ENCODE measurements around the gene KCNT2.

The KCNT2 gene

DNA sequence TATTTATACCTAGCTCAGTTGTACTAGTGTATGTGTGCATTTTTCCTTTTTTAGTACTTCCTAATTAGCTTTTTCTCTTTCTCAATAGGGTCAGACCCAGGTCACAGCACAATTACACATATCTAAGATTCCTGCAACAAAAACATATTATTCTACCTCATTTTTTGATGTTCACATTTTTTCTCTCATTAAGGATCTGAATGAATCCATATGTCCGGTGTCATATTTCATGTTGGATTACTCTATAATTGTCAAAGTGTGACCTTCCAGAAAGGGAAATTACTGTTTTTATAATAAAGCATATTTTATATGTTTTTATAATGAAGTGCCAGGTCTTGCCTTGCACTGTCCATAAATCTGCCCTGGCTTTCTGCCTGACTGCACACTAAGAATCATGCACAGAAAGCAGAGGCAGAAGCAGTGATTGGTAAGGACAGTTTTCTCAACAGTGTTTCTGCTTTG lies 143.7 kb downstream of the KCNT2 start:
- H3K36me3 Mint-ChIP-seq (ENCODE audit: low read depth), result no peaks in the 10 kb centered on the region
- H3K27me3 Mint-ChIP-seq (ENCODE audit: low read depth), result no peaks in the 10 kb centered on the region
- no peaks in the 10 kb centered on the region for H3K9me3 Mint-ChIP-seq
- no peaks in the 10 kb centered on the region for H3K4me1 Mint-ChIP-seq (ENCODE audit: low read depth)
- no peak overlapping the region for H3K4me3 Mint-ChIP-seq
- H3K27ac Mint-ChIP-seq, result no peak overlapping the region

DNA sequence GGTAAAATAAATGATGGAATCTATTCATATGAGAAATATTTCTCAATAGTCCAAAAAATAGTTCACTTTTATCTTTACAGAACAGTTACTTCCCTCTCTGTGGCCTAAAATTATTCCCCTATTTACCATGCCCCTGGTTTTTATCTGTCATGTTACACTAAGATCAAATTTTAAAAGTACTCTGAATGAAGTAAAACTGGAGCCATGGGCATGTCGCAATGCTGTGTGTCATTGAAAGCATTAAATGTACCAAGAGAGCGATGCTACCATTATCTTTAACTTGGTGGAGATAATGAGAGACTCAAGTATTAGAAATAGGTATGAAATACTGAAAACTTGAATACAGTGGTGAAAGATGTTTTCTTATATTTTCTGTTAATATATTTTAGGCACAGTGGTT lies 146.2 kb downstream of the KCNT2 start:
- H3K4me3 Mint-ChIP-seq, result no peak overlapping the region

DNA sequence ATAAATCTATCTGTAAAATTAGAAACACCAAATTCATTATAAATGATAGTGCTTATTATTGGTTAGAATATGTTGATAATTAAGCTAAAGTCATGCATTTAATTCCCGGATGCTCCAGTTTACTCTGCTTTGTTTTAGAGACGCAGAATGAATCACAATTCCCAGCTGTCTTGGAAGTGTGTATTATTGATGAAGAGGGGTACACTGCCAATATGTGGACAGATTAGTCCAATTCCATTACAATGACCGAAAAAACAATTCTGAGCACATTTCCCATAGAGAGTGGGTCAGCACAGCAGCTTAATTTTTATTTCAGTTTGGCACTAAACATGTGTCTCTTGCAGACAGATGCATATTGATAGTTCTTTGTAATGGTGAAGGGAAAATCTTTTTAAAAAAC lies 146.7 kb downstream of the KCNT2 start:
- no peak overlapping the region for H3K27ac Mint-ChIP-seq
- H3K4me1 Mint-ChIP-seq (ENCODE audit: low read depth), result no peaks in the 10 kb centered on the region
- no peaks in the 10 kb centered on the region for H3K36me3 Mint-ChIP-seq (ENCODE audit: low read depth)
- no peaks in the 10 kb centered on the region for H3K9me3 Mint-ChIP-seq
- H3K27me3 Mint-ChIP-seq (ENCODE audit: low read depth), result no peaks in the 10 kb centered on the region
- H3K4me3 Mint-ChIP-seq, result no peak overlapping the region

More for the DNA sequence above, 146.2 kb downstream of the KCNT2 start:
- Mint-ChIP-seq H3K27me3 (ENCODE audit: low read depth) (no peaks in the 10 kb centered on the region), H3K4me1 (ENCODE audit: low read depth) (no peaks in the 10 kb centered on the region), H3K27ac (no peak overlapping the region), H3K9me3 (no peaks in the 10 kb centered on the region), H3K36me3 (ENCODE audit: low read depth) (no peaks in the 10 kb centered on the region)

DNA sequence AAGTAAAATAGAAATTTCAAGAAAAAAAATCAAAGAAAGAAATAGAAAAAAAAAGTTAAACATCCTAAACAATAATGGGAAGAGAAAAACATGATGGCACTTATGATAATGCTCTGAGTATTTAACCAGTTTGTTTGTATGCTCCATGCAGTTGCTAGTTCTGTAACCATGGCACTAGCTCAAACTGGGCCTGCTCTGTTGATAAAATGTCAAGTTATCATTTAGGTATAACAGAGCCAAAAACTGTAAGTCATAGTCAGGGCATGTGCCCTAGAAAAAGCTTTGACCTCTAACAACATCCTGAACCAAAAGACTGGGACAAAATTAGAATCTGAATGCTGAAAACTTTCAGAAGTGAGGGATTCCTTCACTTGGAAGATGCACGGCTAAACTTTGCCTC lies 148.9 kb downstream of the KCNT2 start:
- no peak overlapping the region for H3K4me3 Mint-ChIP-seq
- no peaks in the 10 kb centered on the region for H3K4me1 Mint-ChIP-seq (ENCODE audit: low read depth)
- H3K9me3 Mint-ChIP-seq, result no peaks in the 10 kb centered on the region
- no peaks in the 10 kb centered on the region for H3K36me3 Mint-ChIP-seq (ENCODE audit: low read depth)
- H3K27me3 Mint-ChIP-seq (ENCODE audit: low read depth), result no peaks in the 10 kb centered on the region
- H3K27ac Mint-ChIP-seq, result no peak overlapping the region

DNA sequence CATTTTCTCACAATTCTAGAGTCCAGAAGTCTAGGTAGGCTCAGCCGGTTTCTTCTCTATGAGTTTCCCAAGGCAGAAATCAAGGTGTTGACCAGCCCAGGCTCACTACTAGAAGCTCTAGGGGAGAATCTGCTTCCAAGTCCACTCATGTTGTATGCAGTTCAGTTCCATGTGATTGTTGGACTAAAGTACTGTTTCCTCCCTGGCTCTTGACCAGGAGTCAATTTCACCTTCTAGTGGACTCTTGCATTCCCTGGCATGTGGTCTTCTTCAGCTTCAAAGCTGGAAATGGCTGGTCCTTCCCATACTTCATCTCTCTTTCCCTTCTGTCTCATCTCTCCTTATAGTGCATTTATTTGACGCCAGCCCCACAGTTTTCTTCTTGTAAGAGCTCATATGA lies 153.4 kb downstream of the KCNT2 start:
- no peak overlapping the region for H3K4me3 Mint-ChIP-seq

DNA sequence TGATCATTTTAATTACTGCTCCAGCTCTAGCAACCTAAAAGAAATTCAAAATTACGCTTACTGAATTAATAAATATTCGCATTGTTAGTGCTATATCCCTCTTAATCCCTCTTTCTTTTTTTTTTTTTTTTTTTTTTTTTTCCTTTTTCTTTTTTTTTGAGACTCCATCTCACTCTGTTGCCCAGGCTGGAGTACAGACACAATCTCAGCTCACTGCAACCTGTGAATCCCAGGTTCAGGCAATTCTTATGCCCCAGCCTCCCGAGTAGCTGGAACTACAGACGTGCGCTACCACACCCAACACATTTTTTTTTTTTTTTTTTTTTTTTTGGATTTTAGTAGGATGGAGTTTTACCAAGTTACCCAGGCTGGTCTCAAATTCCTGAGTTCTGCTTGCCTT lies 157.1 kb downstream of the KCNT2 start:
- H3K4me3 Mint-ChIP-seq, result no peak overlapping the region
- H3K36me3 Mint-ChIP-seq (ENCODE audit: low read depth), result no peaks in the 10 kb centered on the region

More for the DNA sequence above, 153.4 kb downstream of the KCNT2 start:
- Mint-ChIP-seq H3K27me3 (ENCODE audit: low read depth) (no peaks in the 10 kb centered on the region), H3K9me3 (no peaks in the 10 kb centered on the region), H3K4me1 (ENCODE audit: low read depth) (no peaks in the 10 kb centered on the region), H3K36me3 (ENCODE audit: low read depth) (no peaks in the 10 kb centered on the region), H3K27ac (no peak overlapping the region)

DNA sequence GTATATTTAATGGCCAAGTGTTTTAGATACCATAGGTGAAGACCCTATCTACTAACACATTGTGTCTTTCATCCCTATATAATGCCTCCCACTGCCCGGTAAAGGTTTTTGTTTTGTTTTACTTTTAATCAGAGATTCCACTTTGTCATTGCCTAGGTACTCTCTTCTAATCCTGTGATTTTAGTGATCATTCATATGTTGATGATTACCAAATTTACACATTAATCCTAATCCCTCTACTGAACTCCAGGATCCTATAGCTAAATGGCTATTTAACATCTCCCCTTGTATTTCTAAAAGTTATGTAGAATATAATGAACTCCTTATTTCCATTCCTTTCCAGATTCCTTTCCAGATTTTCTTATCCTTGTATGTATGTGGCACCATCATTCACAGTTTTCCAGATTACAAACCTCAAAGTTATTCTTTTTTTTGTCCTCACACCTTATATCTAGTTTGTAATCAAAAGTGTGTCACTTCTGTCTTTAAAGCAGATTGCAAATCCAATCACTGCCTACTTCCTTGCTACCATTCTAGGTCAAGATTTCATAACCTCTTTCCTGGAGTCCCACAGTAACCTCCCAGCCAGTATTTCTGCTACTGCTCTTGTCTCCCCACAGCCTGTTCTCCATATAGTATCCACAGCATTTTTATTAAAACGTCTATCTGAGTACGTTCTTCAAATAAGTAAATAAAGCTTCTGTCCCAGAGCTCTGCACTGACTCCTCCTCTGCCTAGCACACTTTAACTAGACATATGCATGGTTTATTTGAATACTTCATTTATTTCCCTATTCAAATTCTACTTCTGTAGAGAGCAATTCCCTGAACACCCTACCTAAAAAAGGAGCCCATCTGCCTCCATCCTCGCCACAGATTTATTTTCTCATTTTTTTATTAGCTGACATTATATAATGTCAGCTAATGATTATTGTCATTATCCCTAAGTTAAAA lies 157.8 kb downstream of the KCNT2 start:
- H3K4me1 Mint-ChIP-seq (ENCODE audit: low read depth), result no peaks in the 10 kb centered on the region
- H3K4me3 Mint-ChIP-seq, result no peak overlapping the region
- H3K36me3 Mint-ChIP-seq (ENCODE audit: low read depth), result no peaks in the 10 kb centered on the region
- no peak overlapping the region for H3K27ac Mint-ChIP-seq
- no peaks in the 10 kb centered on the region for H3K9me3 Mint-ChIP-seq
- H3K27me3 Mint-ChIP-seq (ENCODE audit: low read depth), result no peaks in the 10 kb centered on the region

More for the DNA sequence above, 157.1 kb downstream of the KCNT2 start:
- Mint-ChIP-seq H3K4me1 (ENCODE audit: low read depth) (no peaks in the 10 kb centered on the region), H3K9me3 (no peaks in the 10 kb centered on the region), H3K27ac (no peak overlapping the region), H3K27me3 (ENCODE audit: low read depth) (no peaks in the 10 kb centered on the region)

DNA sequence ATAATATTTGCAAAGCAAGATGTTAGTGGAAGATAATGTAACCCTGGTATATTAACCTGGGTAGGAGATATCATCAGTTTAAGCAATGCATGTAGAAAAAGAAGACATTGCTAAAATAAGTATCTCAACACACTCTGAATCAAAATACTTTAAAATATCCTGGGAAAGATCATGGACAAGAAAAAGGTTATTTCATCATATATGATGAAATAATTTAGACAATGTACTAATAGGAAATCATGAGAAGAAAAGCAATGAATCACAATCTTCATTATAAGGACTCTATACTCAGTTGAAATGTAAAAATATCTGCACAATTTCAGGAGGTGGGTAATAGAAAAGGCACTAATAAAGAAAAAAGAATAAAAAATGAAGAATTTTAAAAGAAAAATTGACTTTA lies 158.8 kb downstream of the KCNT2 start:
- no peak overlapping the region for H3K4me3 Mint-ChIP-seq
- no peaks in the 10 kb centered on the region for H3K4me1 Mint-ChIP-seq (ENCODE audit: low read depth)
- no peak overlapping the region for H3K27ac Mint-ChIP-seq
- H3K27me3 Mint-ChIP-seq (ENCODE audit: low read depth), result no peaks in the 10 kb centered on the region
- H3K9me3 Mint-ChIP-seq, result no peaks in the 10 kb centered on the region
- no peaks in the 10 kb centered on the region for H3K36me3 Mint-ChIP-seq (ENCODE audit: low read depth)

DNA sequence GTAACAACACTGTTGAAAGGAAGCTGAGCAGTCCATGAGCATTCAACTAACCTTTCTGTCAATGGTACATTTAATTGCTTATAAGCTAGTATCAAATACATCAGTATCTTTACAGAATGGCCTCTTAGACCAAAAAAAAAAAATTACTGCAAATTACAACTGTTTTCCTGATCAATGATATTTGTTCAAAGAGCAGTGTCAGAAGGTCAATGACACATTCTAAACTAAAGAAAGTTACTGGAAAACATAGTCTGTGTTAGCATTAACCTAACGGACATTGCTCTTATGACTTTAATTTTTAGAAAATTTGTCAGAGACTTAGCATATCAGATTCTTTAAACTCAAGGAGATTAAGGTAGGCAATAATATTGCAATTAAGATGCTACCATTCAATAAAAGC lies 162.5 kb downstream of the KCNT2 start:
- H3K4me3 Mint-ChIP-seq, result no peak overlapping the region
- H3K27me3 Mint-ChIP-seq (ENCODE audit: low read depth), result no peaks in the 10 kb centered on the region
- no peaks in the 10 kb centered on the region for H3K9me3 Mint-ChIP-seq
- H3K27ac Mint-ChIP-seq, result no peak overlapping the region
- no peaks in the 10 kb centered on the region for H3K36me3 Mint-ChIP-seq (ENCODE audit: low read depth)
- H3K4me1 Mint-ChIP-seq (ENCODE audit: low read depth), result no peaks in the 10 kb centered on the region

DNA sequence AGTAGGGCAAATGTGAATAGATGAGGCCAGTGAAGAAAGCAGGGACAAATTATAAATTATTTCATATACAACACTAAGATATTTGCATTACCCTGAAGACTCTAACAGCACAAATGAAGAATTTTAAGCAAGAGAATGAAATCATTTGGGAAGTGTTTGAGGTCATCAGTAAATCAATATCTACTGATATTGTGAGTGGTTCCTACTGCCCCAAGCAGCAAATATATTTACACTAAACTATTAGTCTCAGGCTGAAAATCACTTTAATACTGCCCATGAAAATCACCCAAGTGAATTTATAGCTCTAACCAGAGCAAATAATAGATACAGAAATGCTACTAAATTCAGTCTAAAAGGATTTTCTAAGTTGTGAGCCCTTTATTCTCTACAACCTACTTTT lies 163.6 kb downstream of the KCNT2 start:
- Mint-ChIP-seq H3K36me3 (ENCODE audit: low read depth) (no peaks in the 10 kb centered on the region), H3K4me1 (ENCODE audit: low read depth) (no peaks in the 10 kb centered on the region), H3K27me3 (ENCODE audit: low read depth) (no peaks in the 10 kb centered on the region), H3K9me3 (no peaks in the 10 kb centered on the region), H3K27ac (no peak overlapping the region), H3K4me3 (no peak overlapping the region)

DNA sequence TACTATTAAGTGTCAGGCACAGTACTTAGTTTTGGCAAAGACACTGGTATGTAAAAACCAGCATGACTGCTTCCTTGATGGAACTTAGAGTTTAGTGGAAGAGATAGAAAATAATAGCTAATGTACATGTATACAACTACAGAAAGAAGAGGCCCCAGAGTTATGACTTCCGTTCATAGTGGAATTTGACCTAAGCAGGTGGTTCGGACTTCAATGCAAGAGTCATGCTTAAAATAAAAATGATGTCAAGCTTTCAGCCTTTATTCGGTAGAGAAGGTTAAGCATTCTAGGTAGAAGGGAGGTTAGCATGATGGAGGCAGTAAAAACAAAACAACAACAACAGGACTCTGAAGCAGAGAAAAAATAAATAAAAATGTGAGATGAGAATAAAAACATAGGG lies 165.9 kb downstream of the KCNT2 start:
- no peak overlapping the region for H3K27ac Mint-ChIP-seq
- no peaks in the 10 kb centered on the region for H3K4me1 Mint-ChIP-seq (ENCODE audit: low read depth)
- no peaks in the 10 kb centered on the region for H3K9me3 Mint-ChIP-seq
- H3K4me3 Mint-ChIP-seq, result no peak overlapping the region
- H3K36me3 Mint-ChIP-seq (ENCODE audit: low read depth), result no peaks in the 10 kb centered on the region
- no peaks in the 10 kb centered on the region for H3K27me3 Mint-ChIP-seq (ENCODE audit: low read depth)

DNA sequence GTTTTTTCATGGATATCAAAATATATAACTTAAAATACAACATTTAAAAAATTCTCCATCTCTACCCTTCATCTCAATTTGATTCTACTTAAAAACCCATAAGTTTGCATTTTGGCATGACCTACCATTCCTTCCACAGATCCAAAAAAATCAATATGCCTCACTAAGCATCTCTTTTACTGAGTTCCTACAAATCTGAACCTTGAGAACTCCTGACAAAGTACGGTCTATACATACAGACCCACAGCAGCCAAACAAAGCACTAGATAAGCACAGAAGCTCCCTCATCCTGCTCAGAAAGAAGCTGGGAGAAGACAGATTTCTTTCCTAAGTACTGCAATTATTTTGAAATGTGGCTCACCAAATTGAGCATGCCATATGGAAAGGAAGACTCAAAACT lies 167.5 kb downstream of the KCNT2 start:
- no peak overlapping the region for H3K27ac Mint-ChIP-seq
- no peaks in the 10 kb centered on the region for H3K27me3 Mint-ChIP-seq (ENCODE audit: low read depth)
- H3K4me1 Mint-ChIP-seq (ENCODE audit: low read depth), result no peaks in the 10 kb centered on the region
- H3K36me3 Mint-ChIP-seq (ENCODE audit: low read depth), result no peaks in the 10 kb centered on the region
- no peak overlapping the region for H3K4me3 Mint-ChIP-seq
- no peaks in the 10 kb centered on the region for H3K9me3 Mint-ChIP-seq

DNA sequence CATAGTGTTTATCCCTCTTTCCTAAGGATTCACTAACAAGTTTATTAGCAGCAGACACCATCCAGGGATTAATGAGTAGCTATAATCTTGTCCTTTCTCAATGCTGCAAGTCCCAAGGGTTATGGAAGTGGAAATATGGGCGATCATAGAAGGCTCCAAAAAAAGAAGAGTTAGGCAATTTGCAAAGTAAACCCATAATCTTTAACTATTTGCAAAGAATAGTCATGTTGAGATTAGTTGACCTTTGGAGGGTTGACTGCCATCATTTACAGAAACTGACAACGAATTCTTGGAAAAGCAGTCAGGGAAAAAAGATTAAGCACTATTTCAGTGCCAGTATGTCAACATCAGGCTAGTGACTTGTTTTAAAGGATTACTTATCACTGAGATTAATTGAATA lies 169.9 kb downstream of the KCNT2 start:
- Mint-ChIP-seq H3K27me3 (ENCODE audit: low read depth) (no peaks in the 10 kb centered on the region), H3K4me3 (no peak overlapping the region), H3K9me3 (no peaks in the 10 kb centered on the region), H3K27ac (no peak overlapping the region), H3K36me3 (ENCODE audit: low read depth) (no peaks in the 10 kb centered on the region), H3K4me1 (ENCODE audit: low read depth) (no peaks in the 10 kb centered on the region)

DNA sequence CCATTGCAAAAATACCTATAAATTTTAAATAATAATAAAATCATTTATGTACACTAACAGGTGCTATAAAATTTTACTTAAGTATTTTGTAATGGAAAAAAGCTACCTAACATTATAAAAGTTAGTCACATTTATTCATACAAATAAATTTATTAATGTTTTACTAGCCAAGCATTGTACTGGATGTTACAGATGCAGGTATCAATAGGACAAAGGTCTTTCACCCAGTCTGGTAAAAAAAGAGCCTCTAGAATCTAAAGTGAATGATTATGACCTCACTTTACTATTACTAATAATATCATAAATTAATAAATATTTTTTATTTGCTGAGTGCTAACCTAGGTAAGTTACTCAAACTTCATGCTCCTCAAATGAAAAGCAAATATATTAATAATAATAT lies 170.6 kb downstream of the KCNT2 start:
- no peak overlapping the region for H3K4me3 Mint-ChIP-seq
- H3K9me3 Mint-ChIP-seq, result no peaks in the 10 kb centered on the region
- no peaks in the 10 kb centered on the region for H3K36me3 Mint-ChIP-seq (ENCODE audit: low read depth)
- H3K4me1 Mint-ChIP-seq (ENCODE audit: low read depth), result no peaks in the 10 kb centered on the region
- no peaks in the 10 kb centered on the region for H3K27me3 Mint-ChIP-seq (ENCODE audit: low read depth)
- no peak overlapping the region for H3K27ac Mint-ChIP-seq

DNA sequence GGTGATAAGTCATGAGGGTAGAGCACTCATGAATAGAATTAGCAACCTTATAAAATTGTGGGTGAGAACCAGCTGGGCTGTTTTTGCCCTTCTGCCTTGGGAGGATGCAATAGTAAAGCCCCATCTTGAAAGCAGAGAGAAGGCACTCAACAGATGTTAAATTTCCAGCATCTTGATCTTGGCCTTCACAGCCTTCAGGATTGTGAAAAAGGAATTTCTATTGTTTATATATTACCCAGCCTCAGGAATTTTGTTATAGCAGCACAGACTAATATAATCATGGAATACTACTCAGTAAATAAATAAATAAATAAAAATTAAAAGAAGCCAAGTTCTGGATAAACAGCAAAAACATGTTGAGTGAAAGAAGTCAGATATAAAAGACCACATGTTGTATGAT lies 175.2 kb downstream of the KCNT2 start:
- Mint-ChIP-seq H3K27ac (no peak overlapping the region), H3K9me3 (no peaks in the 10 kb centered on the region), H3K36me3 (ENCODE audit: low read depth) (no peaks in the 10 kb centered on the region), H3K27me3 (ENCODE audit: low read depth) (no peaks in the 10 kb centered on the region), H3K4me3 (no peak overlapping the region), H3K4me1 (ENCODE audit: low read depth) (no peaks in the 10 kb centered on the region)
